Uterus (tissue), 2 donors: ENCODE measurements around the gene CEP112.

ENCODE experiments used
- POLR2A ChIP-seq, 2 donors: fragments of 450-650 bp; IDR thresholded peaks; one replicate each; pipeline ENCODE4 v1.6.1; 2016; ENCODE audit warnings: antibody characterized with exemption in 2 of 2, mild to moderate bottlenecking in 1 of 2, moderate library complexity in 1 of 2
- TF ChIP-seq, protein P1 (sequence below), 4 experiments: fragments of 200-600 bp in 2 of 4; fragments of 450-650 bp in 2 of 4; sonication (generic) in 2 of 4; IDR thresholded peaks; one replicate each; pipeline ENCODE4 v1.5.1; 2016 to 2019; ENCODE audit warnings: antibody characterized with exemption in 4 of 4, mild to moderate bottlenecking in 2 of 4, moderate library complexity in 1 of 4

DNA sequence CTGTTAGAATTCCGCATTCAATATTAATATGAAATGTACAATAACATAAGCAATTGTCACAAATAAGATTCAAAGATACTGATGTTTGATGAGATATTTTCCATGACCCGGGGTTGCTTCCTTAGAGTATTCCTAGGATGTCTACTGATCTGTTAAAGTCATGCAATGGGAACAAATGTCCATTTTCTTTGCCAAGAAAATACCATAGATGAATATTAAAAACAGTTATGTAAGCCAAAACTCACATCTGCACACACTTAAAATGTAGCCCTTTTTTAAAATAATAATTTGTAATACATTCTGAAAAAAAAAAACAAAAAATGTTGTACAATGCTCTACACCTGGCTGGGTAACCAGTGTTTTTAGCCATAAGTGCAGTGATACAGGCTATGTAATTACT lies 371.1 kb downstream of the CEP112 start:
- TF ChIP-seq, protein P1, sequence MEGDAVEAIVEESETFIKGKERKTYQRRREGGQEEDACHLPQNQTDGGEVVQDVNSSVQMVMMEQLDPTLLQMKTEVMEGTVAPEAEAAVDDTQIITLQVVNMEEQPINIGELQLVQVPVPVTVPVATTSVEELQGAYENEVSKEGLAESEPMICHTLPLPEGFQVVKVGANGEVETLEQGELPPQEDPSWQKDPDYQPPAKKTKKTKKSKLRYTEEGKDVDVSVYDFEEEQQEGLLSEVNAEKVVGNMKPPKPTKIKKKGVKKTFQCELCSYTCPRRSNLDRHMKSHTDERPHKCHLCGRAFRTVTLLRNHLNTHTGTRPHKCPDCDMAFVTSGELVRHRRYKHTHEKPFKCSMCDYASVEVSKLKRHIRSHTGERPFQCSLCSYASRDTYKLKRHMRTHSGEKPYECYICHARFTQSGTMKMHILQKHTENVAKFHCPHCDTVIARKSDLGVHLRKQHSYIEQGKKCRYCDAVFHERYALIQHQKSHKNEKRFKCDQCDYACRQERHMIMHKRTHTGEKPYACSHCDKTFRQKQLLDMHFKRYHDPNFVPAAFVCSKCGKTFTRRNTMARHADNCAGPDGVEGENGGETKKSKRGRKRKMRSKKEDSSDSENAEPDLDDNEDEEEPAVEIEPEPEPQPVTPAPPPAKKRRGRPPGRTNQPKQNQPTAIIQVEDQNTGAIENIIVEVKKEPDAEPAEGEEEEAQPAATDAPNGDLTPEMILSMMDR (IDR thresholded peaks at IDR 0.05), result no peak
- no peak for TF ChIP-seq POLR2A (IDR thresholded peaks at IDR 0.05)
